OCI-M1 (cell line): Measurements from ENCODE around the gene THRA.

Source experiments
- DNase-seq: peaks from one replicate; lab custom pipeline; 2025; lab: John Stamatoyannopoulos, UW

The THRA gene

GRCh38 chr17:40026816-40027613 lies 35.8 kb upstream of the THRA start:
- DNase-seq = peak; percentile 83

GRCh38 chr17:40027614-40028012 lies 35.2 kb upstream of the THRA start:
- DNase-seq = no peak

GRCh38 chr17:40028595-40028994 lies 34.2 kb upstream of the THRA start:
- DNase-seq = no peak

DNA sequence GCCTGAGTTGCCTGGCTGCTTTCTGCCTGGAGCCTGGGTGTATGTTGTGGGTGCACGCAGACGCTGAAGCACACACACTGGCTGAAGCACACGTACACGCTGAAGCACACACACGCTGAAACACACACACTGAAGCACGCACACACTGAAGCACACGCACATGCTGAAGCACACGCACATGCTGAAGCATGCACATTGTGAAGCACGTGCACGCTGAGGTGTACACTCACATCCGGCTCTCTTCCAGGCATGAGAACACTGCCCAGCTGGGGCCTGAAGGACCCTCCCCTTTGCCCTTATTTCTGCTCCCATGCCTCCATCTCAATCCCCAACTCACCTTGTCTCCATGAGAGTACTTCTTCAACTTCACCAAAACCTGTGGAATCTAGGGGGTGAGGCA lies 31.1 kb upstream of the THRA start:
- DNase-seq = no peak

DNA sequence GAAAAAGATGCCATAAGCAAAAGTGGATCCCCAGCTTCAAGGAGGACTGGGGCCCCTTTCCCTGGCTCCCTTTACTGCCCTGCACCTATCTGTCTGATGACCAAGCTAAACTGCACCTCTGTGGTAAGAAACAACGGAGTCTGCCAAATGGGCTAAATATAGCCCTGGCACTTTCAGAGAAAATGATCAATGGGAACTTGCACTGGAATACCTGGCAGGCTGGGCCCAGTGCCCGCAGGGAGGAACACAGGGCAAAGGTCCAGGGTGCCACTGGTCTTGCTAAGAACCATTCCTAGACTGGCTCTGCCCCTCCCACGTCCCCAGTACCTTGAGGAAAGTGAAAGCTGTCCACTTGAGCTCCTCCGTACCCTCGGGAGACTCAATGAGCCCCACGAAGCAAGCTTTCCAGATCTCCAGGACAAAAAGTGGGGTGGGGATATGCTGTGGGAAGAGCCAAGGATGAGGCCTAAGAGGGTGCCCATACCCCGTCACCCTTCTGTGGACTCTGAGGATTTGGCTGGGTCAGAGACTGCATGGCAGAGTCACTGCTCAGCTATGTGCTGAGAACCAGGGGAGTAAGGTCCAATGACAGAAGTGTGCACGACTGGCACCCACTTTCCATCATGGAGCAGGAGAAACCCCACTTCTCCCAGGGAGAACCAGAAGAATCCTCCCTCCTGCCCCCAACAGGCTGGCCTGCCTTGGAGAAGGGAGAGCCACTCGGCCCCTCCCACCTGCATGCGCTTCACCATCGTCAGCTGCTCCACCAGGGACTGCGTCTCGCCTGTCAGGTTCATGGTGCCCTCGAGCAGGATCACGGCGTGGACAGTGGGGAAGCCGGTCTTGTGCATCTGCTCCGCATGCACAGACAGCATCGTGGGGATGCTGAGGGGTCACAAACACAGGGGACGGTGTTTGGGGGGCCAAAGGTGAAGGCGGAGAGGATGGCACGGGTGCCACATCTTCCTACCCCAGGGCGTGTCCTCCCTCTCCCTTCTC lies 30.1 kb upstream of the THRA start:
- DNase-seq = no peak

GRCh38 chr17:40033339-40033738 lies 29.4 kb upstream of the THRA start:
- no peak for DNase-seq

GRCh38 chr17:40034426-40035161 lies 28.2 kb upstream of the THRA start:
- no peak for DNase-seq

GRCh38 chr17:40035162-40035559 lies 27.6 kb upstream of the THRA start:
- peak; percentile 10 for DNase-seq

- DNase-seq = no peak
These were observed 23.8 kb upstream of the THRA start for GRCh38 chr17:40038882-40039513.

GRCh38 chr17:40041196-40041595 lies 21.6 kb upstream of the THRA start:
- no peak for DNase-seq

DNA sequence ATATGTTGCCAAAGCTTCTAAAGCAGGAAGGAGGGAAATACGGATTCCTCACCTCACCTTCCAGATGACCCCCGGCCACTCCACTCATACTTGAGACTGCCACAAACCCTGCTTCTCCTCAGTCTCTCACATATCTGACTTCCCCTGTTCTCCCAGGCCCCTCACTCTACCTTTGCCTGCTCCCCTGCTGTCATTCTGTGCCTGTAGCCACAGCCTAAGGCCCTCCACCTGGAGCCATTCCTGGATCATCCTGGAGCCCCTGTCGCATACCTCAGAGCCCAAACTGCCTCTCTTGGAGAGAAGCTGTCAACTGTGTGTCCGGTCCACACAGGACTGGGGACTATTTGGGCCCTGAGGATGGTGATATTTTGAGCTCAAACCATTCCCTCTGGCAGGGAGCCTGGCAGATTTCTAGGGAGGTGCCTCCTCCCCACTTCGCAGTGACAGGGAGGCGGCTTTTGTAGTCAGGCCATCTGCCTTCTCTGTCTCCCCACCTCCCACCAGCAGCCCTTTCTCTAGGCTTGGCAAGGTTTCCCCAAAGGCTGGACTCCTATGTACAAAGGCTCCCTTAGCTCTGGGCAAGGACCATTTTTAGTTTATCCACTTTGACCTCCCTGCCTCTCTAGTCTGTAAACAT lies 6.3 kb upstream of the THRA start:
- no peak for DNase-seq

DNA sequence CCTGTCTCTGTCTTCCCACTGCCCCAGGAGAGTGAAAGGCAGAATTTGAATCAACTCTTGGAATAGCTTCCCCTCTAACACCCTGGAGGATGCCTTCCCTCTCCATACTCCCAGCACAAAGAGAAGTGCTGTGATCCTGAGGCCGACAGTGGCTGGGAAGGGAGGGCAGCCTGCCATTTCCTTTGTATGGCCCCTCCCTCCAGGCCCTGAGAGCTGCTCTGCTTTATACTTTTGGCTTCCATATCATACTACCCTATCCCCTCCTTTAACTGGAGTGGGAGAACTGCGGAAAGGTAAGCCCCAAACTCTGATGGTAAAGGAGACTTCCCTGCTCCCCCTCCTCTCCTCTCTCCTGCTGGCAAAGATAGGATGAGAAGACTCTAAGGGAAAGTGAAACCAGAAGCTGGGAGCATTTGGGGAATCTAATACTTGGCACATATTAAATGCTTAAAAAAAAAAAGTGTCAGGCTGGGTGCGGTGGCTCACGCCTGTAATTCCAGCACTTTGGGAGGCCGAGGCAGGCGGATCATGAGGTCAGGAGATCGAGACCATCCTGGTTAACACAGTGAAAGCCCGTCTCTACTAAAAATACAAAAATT lies 4.5 kb upstream of the THRA start:
- DNase-seq = peak; percentile 65

- no peak for DNase-seq
These were observed 3.9 kb upstream of the THRA start for GRCh38 chr17:40058865-40059264.

DNA sequence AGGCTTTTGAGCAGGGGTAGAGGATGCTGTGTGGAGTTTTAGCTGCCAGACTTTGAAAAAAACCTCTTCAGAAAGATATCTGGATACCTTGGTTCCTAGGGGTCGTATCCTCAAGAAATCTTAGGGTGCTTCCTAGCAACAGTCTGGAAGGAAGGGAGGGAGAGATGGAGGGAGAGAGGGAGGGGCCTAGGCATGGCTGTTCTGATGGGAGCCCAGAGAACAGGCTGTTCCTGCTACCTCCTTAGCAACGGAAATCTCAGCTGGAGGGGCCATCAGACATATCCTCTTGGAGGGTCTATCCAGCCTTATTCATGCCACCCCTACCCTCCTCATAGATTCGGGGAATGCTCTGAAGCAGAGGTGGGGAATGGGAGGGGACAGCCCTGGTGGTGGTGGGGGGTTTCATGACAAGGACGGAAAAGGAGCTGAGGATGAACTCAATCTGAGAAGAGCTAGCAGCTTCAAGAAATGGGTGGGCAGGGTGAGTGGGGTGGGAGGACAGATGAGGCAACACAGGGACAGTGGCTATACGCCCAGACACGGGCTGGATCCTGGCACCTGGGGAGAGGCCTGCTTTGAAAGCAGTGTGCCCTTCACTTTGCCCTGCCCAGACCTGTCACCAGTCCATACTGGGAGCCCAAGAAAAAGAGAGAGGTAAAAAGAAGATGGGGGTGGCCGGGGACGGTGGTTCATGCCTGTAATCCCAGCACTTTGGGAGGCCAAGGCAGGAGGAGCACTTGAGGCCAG lies 2.9 kb upstream of the THRA start:
- no peak for DNase-seq

- no peak for DNase-seq
These were observed 1.7 kb upstream of the THRA start for GRCh38 chr17:40060887-40061608.

DNA sequence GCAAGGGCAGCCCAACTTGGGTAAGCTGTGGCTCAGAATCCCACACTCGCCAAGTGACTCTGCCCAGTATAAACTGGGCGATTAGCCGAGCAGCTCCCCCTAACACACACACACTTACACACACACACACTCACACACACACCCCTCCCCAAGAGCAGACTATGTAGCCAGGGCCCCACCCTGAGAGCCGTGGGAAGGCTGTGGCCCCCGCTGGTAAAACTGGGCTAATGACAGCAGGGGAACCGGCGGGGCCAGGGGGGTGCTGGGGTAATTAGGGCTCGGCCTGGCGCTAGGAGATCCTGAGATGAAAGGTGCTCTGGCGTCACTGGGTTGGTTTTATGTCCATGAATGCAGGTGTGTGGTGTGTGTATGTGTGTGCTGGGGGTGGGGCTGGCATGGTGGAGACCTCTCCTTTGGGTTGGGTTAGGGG lies 1.1 kb upstream of the THRA start:
- DNase-seq = no peak

GRCh38 chr17:40063187-40063771 lies 514 bp downstream of the THRA start:
- DNase-seq = peak; percentile 56

GRCh38 chr17:40063901-40064531 lies 1.3 kb downstream of the THRA start:
- no peak for DNase-seq
